CD4-positive, alpha-beta T cell treated with Interleukin-4 for 4 hours (primary cell): ENCODE results near the gene SPSB3.

ENCODE experiments used
- DNase-seq: peaks from one replicate; pipeline ENCODE4 v3.0.0-alpha.2; 2020

Gene SPSB3

GRCh38 chr16:1782408-1783264 lies at the start of gene SPSB3, which contains the start of gene NUBP2:
TSS of gene SPSB3 (minus strand) at chr16:1782571. CDS start at chr16:1781483, 1,088 bp downstream.
TSS of gene NUBP2 (plus strand) at chr16:1782960. CDS start at chr16:1783021, 61 bp downstream.
- DNase-seq, result peak; percentile 100

GRCh38 chr16:1831186-1832075 lies 49.1 kb upstream of the SPSB3 start:
- DNase-seq, result no peak

GRCh38 chr16:1830213-1830612 lies 47.8 kb upstream of the SPSB3 start:
- DNase-seq, result no peak

GRCh38 chr16:1828645-1829410 lies 46.5 kb upstream of the SPSB3 start:
- DNase-seq, result no peak

- DNase-seq, result peak; percentile 92
Measured at GRCh38 chr16:1826691-1827573, 44.6 kb upstream of the SPSB3 start, which contains the start of the genes FAHD1 and HAGH. TSS of gene FAHD1 (plus strand) at chr16:1827206. CDS start at chr16:1827239, 33 bp downstream. TSS of gene HAGH (minus strand) at chr16:1826825. CDS start at chr16:1826787, 38 bp downstream.

- peak; percentile 65 for DNase-seq
Measured at GRCh38 chr16:1825864-1826690, 43.7 kb upstream of the SPSB3 start.

- DNase-seq, result no peak
Measured at GRCh38 chr16:1825381-1825863, 43.1 kb upstream of the SPSB3 start.

GRCh38 chr16:1823821-1824220 lies 41.5 kb upstream of the SPSB3 start:
- DNase-seq, result no peak

- DNase-seq, result no peak
Measured at GRCh38 chr16:1822801-1823200, 40.4 kb upstream of the SPSB3 start.

GRCh38 chr16:1821861-1822611 lies 39.7 kb upstream of the SPSB3 start:
- DNase-seq, result no peak

- no peak for DNase-seq
Measured at GRCh38 chr16:1820946-1821290, 38.5 kb upstream of the SPSB3 start.

- no peak for DNase-seq
Measured at GRCh38 chr16:1820096-1820945, 38.0 kb upstream of the SPSB3 start.

- DNase-seq, result no peak
Measured at GRCh38 chr16:1819611-1820010, 37.2 kb upstream of the SPSB3 start.

- no peak for DNase-seq
Measured at GRCh38 chr16:1818873-1819525, 36.6 kb upstream of the SPSB3 start.

GRCh38 chr16:1818204-1818872 lies 36.0 kb upstream of the SPSB3 start:
- DNase-seq, result no peak

- no peak for DNase-seq
Measured at GRCh38 chr16:1817716-1818115, 35.3 kb upstream of the SPSB3 start.

- DNase-seq, result no peak
Measured at GRCh38 chr16:1817276-1817589, 34.9 kb upstream of the SPSB3 start.
